ENCODE results near the gene HACE1.
"Not testable (repeated sequence)": the region's sequence is repeated elsewhere in the genome, so short reads cannot be mapped to it uniquely, and the experiment has no call there.

The HACE1 gene

DNA sequence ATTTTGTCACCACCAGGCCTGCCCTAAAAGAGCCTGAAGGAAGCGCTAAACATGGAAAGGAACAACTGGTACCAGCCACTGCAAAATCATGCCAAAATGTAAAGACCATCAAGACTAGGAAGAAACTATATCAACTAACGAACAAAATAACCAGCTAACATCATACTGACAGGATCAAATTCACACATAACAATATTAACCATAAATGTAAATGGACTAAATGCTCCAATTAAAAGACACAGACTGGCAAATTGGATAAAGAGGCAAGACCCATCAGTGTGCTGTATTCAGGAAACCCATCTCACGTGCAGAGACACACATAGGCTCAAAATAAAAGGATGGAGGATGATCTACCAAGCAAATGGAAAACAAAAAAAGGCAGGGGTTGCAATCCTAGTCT lies 120.6 kb downstream of the HACE1 start:
- DNase-seq (ENCODE audit: low read depth in 1 of 2, low spot score in 1 of 2) = not testable (repeated sequence)

DNA sequence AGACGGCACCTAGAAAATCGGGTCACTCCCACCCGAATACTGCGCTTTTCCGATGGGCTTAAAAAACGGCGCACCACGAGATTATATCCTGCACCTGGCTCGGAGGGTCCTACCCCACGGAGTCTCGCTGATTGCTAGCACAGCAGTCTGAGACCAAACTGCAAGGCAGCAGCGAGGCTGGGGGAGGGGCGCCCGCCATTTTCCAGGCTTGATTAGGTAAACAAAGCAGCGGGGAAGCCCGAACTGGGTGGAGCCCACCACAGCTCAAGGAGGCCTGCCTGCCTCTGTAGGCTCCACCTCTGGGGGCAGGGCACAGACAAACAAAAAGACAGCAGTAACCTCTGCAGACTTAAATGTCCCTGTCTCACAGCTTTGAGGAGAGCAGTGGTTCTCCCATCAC lies 122.2 kb downstream of the HACE1 start:
- not testable (repeated sequence) for DNase-seq (ENCODE audit: low read depth in 1 of 2, low spot score in 1 of 2)

DNA sequence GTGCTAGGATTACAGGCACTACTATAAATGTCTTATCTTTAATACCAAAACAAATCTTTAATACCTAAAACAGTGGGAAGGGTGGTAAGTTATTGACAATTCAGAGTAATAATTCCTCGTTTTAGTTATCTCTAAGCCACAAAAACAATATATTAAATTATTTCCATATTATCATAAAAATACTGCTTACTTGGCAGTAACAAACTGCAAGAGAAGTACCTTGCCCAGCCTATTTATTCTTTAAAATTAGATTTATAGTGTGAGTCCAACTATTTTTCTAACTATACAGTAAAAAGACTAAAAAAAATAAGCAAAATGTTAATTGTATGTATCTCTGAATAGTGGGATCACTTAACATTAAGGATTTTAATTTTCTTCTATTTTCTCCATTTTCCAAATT lies 123.2 kb downstream of the HACE1 start:
- no peak for DNase-seq (ENCODE audit: low read depth in 1 of 2, low spot score in 1 of 2)

DNA sequence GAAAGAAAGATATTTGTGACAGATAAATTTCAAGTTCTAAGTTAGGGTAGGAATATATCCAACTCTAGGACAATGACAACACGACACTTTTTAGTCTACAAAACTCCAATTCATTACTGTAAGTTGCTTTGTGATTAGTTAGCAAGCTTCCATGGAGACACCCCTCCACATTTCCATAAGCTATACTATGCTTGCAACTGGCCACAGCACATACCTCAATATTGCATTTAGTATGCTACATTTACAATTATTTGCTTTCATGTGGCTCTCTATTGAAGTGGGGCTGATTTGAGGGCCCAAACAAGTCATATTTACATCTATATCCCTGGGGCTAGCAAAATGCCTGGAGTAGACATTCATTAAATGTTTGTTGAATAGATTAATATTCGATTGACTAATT lies 129.3 kb downstream of the HACE1 start:
- DNase-seq (ENCODE audit: low read depth in 1 of 2, low spot score in 1 of 2) = no peak

DNA sequence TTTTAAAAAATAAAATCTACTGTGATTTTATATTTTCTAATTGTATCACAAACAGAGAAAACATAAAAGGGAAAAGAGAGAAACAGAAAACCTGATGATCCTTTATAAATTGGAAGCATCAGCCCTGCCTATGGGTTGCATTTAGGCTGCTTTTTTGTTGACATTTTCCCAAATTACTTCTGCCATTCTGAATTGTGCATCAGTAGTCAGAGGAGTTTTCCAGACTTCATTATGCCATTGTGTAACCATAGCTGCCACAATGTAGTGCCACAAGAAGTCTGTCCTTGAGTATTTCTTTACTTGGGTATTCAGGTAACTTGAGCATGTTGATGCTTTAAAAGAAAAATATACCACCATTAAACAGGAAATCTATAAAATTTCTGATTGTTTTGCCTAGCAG lies 130.3 kb downstream of the HACE1 start:
- no peak for DNase-seq (ENCODE audit: low read depth in 1 of 2, low spot score in 1 of 2)

DNA sequence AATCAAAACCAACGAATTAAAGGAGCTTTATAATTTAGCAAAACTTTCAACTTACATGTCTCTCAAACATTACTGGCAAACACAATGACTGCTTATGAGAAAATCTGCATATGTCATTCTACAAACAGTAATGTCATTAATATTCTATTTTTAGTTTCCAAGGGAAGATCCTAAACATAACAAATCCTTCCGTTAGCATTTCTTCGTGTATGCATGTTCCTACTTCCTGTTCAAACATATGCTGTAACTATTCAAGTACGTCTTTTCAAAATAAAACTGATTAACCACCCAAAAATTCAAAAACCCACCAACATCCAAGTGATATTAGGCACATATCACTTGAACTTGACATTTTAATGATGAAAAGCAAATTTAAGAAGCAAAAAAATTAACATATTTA lies 131.3 kb downstream of the HACE1 start:
- no peak for DNase-seq (ENCODE audit: low read depth in 1 of 2, low spot score in 1 of 2)

DNA sequence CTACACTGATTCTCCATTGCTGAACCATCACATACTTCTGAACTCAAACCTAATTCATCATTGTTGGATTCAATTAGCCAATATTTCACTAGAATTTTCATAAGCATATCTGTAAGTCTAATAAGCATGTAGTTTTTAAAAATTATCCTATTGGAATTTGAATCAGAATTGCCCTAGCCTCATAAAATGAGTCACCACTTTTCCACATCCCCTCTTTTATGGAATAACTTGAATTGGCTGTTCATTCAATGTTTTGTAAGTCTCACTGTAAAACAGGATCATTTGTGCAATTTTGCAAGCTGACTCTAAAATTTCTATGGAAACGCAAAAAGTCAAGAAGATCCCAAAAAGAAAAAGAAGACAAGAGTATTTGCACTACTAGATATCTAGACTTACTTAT lies 141.0 kb downstream of the HACE1 start:
- no peak for DNase-seq (ENCODE audit: low read depth in 1 of 2, low spot score in 1 of 2)

DNA sequence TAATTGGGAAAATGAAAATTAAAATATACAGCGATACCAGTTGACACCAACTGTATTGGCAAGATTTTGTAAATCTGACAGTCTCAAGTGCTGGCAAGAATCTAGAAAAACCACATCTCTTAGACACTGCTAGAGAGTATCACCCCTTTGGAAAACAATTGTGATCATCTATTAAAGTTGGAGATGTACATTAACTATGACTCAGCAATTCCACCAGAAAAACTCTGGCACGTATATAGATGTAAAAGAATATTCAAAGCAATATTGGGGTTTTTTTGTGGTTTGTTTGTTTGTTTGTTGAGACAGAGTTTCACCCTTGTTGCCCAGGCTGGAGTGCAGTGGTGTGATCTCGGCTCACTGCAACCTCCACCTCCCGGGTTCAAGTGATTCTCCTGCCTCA lies 142.9 kb downstream of the HACE1 start:
- DNase-seq (ENCODE audit: low read depth in 1 of 2, low spot score in 1 of 2) = no peak

DNA sequence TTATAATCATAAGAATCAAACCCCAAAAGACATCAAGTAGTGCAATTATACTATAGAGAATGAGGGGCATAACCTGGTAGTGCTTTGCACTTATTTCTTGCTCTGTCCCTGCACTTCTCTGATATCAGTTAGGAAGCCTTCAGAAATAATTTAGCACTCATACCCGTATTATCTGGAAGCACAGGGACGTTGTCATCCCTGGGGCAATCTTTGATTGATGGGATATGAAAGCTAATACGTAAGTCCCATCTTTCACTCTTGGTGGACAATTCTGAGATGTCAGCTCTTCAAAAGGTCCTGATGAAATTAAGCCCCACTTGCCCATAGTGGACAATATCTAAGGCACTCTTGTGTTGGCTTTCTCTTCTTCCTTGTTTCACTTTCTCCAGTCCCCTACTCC lies 144.9 kb downstream of the HACE1 start:
- DNase-seq (ENCODE audit: low read depth in 1 of 2, low spot score in 1 of 2) = no peak

DNA sequence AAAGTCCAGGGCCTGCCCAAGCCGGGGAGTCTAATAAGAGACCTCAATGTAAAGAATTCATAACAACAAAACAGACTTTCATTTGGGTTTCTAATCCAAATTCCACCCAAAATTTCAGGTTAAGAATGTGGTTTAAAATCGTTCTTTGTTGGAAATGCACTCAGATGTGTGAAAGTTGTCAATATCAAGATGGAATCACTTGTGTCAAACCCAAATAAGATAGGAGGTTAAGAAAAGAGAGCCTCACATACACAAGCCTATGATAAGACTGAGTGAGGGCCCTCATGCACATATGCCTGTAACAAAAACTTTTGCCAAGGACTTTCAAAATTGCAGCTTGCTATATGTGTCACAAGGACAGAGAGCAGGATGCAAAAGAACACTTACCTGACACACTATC lies 145.7 kb downstream of the HACE1 start:
- no peak for DNase-seq (ENCODE audit: low read depth in 1 of 2, low spot score in 1 of 2)

DNA sequence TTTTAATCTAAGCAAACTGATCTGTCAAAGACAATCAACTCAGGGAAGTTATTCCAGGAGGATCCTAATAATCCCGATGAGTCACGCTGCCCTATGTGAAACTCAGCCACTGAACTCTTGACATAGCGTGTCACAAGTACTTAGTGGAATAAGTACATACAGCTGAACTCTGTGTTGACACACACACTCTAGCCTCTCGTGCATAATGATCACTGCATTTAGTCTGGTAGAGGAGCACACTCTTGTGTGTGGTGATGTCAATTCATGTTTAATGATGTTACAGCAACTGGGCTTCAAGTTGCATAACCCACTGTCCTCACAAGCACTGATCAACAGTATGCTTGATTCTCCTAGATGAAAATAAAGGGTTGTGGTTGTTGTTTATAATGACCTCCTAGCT lies 148.3 kb downstream of the HACE1 start:
- no peak for DNase-seq (ENCODE audit: low read depth in 1 of 2, low spot score in 1 of 2)

DNA sequence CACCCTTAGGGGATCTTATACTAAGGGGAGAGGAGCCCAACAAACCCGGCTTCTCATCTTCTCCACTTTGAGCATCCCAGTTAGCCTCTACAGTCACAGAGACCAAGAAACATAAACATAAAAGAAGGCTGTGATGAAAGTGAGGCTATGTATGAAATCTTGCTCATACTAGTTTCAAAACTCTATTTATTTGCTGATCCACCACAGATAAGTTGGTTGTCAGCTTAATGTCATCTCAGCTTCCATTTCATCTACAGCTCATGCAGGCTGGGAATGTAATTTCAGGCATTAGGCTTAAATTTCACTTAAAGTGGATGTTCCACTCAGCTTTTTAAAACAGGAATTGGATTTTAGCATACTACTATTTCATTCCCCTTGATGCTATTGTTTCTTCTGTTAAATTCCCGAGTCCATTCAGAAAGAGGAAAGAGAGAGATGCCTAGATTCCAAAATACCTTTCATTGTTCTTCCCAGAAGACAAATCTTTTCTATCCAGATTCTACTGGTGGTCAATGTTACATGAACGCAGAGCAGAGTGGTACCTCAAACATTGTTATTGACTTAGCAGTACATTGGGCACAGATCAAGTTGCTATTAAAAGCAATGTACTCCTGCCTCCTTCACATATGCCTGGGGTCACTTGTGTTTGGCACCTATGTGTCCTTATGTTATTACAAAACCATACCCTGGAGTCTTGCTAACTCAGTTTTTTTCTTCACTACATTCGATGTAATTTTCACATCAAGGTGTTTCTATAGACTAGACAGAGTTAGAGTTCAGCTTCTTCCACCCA lies 149.0 kb downstream of the HACE1 start:
- DNase-seq (ENCODE audit: low read depth in 1 of 2, low spot score in 1 of 2) = no peak

DNA sequence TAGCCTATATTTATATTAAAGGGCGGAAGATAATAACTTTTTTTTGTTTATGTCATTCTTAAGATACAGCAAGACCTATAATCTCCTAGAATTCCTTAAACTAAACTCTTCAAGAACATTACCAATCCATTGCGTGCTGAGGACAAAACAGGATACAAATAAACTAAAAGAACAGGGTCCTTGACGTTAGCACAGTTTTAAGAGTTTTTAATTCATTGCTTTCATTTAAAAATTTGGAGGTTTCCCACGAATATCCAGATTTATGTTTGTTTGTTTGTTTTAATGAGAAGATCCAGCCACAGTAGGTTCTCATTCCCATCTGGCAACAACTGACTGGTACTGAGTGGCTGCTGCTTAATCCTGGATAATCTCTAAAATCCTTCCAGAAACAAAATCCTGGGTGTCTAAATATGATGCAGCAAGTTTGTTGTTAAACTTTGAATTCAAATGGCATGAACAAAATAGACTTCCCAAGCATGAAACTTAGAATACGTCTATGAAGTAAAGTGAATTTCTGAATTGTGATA lies 153.7 kb downstream of the HACE1 start:
- no peak for DNase-seq (ENCODE audit: low read depth in 1 of 2, low spot score in 1 of 2)

DNA sequence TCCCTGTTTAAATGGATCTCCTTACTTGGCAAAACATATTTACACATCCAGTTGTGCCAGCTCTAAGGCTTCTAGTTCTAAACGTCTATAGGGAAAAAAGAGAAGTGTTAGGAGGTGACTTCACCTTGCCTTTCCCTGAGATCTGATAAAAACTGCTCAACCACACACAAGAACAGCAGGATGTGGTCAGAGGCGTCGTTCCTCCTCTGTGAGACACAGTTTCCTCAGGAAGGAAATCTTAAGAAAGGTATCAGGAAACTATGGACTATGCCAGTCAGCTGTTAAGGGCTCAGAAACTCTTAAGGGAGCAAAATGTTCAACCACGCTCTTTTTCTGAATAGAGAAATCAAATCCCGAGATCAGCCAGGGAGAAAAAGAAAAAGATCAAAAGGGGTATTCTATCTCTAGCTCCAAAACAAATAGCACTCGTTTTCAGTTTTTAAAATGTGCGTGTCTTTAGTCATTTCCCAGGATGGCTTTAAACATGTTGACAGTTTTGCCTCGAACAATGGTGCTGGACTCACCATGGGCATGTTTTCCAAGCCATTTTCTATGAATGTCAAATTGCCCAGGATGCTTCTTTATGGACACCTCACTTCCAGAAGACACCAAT lies 154.5 kb downstream of the HACE1 start:
- DNase-seq (ENCODE audit: low read depth in 1 of 2, low spot score in 1 of 2) = peak in 1 of 2 donors; percentile 7

DNA sequence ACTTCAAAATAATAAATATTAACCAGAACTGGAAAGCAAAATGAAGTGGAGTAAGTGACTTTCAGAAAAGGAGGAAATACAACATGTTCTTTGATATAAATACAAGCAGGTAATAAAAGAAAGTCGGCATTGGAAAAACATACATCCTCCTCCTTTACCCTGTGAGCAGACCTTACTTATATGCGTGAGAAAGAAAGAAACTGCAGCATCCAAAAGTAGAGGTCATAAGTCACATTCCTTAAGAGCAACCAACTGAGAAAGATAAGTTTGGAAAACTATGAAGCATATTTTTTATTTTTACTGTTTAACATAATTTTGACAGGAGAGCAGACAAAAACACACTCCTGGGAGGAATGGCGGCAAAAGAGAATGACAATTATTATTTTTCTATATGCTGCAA lies 155.5 kb downstream of the HACE1 start:
- no peak for DNase-seq (ENCODE audit: low read depth in 1 of 2, low spot score in 1 of 2)

DNA sequence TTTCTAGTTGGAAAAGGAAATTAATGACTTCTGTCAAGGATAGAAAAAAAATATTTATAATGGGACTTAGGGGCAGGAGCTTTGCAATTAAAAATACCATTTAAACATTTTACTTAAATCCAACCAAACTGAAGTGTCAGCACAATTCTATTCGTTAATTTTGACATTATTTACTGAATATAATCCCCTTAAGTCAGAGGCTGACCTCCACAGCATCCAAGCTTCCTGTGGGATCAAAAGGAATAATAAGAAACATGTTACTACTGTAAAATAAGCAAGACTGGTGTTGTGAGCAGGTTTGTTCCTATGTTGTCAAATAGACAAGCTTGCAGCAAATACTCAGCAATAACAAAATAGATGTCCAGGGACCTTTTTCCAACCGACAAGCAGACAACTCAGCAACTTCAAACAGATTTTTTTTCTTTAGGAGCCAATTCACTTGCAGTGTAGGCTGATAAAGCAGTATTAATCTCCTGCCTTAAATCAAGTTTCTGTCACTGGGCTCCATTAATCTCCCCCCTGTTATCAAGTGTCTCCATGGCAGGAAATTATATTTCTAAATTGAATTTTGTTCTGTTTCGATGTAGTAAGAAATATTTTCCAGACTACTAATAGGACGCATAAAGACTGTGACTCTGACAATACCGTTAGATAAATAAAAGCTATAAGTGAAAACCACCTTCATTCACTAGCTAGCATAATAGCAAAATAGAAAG lies 157.4 kb downstream of the HACE1 start:
- DNase-seq (ENCODE audit: low read depth in 1 of 2, low spot score in 1 of 2) = no peak

DNA sequence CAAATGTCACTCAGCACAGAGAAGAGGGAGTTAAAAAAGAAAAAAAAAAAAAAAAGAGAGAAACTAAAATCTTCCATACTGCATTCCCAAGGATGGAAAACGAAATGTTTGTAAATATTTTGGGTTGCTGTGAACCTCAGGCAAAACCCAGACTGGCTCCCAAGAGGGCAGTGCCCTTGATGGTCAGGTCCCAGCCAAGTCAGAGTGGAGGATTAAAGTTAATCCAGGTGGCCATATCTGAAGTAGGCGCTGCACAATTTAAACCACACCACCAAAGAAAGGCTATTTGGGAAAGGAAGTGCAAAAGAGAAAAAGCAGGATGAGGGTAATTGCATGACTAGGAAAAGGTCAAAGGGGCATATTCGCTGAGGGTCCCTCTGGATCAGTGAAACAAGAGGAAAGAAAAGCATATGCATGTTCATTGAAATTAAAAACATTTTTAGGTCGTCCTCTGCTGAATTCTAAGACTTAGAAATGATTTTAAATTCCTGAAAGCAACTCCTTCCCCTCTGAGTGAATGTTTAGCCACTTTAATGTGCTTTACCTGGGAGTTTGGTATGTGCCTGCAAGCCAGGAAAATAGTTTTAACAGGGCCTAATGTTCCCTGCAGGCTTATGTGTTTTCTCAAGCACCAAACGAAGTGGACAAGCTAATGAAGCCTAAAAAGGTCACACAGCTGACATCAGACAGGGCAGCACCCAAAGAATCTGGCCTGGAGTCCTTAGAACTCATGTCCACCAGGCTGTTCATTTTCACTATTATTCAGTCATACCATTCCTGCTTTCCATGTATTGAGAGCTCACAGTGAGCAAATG lies 159.1 kb downstream of the HACE1 start:
- no peak for DNase-seq (ENCODE audit: low read depth in 1 of 2, low spot score in 1 of 2)

DNA sequence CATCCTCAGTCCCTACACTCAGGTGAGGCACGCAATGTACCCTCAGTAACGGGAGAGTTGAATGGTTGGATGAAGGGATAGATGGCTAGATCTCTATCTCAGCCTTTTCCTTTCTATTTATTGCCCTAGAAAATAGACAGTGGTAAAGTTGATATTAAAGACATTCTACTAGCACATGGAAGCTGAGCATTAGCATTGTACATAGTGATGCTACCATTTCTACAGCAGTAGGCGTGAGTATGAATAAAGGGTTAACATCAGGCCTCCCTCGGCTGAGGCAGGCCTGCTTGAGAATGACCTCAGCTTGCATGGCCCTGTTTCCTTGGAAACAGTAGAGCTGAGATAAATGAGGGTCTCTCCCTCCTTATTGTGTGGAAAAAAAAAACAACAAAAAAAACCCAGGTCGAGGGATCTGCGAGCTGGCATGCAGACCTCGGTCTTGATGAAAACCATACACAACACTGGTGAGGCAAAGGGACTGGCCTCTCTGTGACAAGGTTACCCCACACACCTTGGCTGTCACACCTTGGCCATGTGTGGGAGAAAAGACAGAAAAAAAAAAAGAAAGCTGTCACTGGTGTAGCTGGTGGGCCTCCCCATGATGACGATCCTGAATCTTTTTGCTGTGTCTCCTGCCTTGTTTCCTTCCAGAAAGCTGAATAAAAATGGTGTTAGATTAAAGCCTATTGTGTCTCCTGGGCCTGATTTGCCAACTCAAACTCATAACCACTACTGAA lies 160.0 kb downstream of the HACE1 start:
- no peak for DNase-seq (ENCODE audit: low read depth in 1 of 2, low spot score in 1 of 2)

DNA sequence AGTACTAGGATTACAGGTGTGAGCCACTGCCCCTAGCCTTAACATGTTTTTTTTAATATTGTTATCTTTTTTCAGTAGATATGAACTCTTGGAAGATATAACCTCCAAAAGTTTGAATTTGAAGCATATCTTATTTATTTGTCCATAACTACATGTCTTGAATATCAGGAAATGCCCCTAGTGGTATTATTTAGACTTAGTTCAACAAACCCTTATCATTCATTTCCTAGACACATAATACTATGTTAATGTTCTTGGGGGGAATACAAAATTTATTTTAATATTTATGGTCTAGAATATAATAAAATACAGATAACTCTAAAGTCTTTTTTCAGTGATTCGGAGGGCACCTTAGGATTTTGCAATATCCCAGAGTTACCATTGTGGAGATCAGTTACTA lies 160.7 kb downstream of the HACE1 start:
- DNase-seq (ENCODE audit: low read depth in 1 of 2, low spot score in 1 of 2) = no peak

DNA sequence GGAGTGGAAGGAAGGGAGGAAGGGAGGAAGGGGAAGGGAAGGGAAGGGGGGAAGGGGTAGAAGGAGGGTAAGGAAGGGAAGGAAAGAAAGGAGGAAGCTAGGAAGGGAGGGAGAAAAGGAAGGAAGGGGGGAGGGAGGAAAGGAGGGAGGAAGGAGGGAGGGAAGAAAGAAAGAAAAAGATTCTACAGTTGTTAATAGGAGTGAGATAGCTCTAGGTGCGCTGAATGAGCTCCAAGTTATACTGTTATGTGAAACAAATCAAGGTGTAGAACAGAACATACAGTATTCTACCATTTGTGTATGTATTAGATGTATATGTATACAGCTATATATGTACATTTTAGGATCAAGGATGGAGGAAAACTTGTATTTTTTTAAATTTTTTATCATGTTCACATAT lies 167.7 kb downstream of the HACE1 start:
- no peak for DNase-seq (ENCODE audit: low read depth in 1 of 2, low spot score in 1 of 2)

All from activated CD4-positive, alpha-beta T cell treated with anti-CD3 and anti-CD28 coated beads, Interleukin-2, amount 50 U/mL, for 24 hours (primary cell).